OCI-LY1 (cell line): ENCODE data around the gene CARMIL1.

ENCODE experiments used
- EZH2 ChIP-seq: fragments of 200-600 bp; sonication (generic), shearing (Covaris generic); IDR thresholded peaks from 2 replicates; pipeline ENCODE4 v1.8.0; 2017; ENCODE audit warnings: borderline replicate concordance, mixed run types, mild to moderate bottlenecking, antibody characterized with exemption, low read length, moderate library complexity, mixed read lengths
- TF ChIP-seq, protein P1 (sequence below): fragments of 200-600 bp; sonication (generic), shearing (Covaris generic); IDR thresholded peaks from 2 replicates; pipeline ENCODE4 v1.5.1; 2017; ENCODE audit warnings: mild to moderate bottlenecking, antibody characterized with exemption, low read length, moderate library complexity, mixed read lengths

DNA sequence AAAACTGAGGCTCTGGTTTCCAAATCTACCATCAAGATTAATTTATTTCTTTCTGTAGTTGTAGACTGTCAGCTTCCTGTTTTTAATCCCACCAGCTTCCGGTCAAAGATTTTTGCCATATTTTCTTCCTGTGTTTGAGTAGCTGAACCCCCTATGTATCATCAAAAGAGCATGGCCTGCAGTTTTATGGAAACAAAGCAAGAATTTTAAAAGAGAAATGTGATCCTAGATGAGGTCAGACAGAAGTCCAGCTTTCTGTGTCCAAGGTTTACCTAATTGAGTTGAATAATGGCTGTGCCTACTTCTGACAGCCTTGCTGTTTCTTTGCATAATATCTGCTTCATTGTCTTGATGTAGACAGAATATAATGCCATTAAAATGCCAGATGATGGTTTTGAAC lies 163.7 kb downstream of the CARMIL1 start:
- TF ChIP-seq, protein P1, sequence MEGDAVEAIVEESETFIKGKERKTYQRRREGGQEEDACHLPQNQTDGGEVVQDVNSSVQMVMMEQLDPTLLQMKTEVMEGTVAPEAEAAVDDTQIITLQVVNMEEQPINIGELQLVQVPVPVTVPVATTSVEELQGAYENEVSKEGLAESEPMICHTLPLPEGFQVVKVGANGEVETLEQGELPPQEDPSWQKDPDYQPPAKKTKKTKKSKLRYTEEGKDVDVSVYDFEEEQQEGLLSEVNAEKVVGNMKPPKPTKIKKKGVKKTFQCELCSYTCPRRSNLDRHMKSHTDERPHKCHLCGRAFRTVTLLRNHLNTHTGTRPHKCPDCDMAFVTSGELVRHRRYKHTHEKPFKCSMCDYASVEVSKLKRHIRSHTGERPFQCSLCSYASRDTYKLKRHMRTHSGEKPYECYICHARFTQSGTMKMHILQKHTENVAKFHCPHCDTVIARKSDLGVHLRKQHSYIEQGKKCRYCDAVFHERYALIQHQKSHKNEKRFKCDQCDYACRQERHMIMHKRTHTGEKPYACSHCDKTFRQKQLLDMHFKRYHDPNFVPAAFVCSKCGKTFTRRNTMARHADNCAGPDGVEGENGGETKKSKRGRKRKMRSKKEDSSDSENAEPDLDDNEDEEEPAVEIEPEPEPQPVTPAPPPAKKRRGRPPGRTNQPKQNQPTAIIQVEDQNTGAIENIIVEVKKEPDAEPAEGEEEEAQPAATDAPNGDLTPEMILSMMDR = no peak
- TF ChIP-seq EZH2 = no peak
